NCI-H524 treated with DMSO at 0.1 percent for 48 hours (cell line): Measurements from ENCODE around the gene OR11A1.

Experiments
- DNase-seq: peaks from one replicate; lab custom pipeline; 2025; lab: John Stamatoyannopoulos, UW

Gene OR11A1

DNA sequence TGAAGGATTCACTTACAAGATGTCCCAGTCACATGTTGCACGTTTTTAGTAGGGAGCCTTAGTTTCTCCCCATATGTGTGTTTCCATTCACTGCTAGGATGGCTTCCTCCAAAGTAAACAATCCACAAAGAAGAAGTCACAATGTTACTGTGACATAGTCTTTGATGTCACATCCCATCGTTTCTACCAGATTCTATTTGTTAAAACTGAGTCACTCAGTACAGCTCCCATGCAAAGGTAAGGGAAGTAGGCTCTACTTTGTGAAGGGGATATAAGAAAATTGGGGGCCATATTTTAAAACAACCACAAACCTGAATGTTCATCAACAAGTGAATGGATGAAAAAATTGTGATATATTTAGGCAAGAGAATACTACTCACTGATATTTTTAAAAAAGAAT lies at the start of gene OR11A1, which contains the start of gene OR2H1:
Gene OR11A1, minus strand, starts transcription at position 101 of the 400 bp plus-strand sequence. CDS start 29,430 bp downstream, outside the sequence.
Gene OR2H1, plus strand, starts transcription at position 185 of the 400 bp plus-strand sequence. CDS start 4,615 bp downstream, outside the sequence.
- DNase-seq = no peak

DNA sequence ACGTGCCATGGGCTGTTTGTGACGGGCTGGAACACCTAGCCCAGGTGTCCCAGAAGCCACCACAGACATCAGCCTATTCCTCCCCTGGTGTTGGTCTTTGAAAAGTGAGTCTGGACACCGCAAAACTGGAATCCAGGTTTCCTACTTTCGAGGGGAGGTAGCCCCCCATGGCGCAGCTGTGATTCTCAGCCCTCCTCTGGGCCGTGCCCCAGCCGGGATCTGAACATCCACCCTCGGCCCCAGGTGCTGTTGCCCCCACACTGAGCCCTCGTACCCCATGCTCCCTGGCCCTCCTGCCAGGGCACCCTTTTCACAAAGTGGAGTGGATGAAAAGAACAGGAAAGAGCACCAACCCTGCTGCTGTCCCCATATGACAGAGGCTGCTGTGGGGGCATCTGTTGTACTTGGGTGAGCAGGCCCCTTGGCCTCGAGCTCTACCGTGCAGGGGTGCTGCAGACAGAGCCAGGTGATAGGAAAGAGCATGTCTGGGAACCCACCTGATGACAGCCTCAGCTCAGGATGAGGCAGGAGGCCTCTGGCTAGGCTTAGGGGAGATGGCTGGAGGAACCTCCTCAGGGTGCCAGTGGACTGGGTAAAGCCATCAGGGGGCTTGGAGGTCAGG lies 49.7 kb upstream of the OR11A1 start:
- DNase-seq = no peak

DNA sequence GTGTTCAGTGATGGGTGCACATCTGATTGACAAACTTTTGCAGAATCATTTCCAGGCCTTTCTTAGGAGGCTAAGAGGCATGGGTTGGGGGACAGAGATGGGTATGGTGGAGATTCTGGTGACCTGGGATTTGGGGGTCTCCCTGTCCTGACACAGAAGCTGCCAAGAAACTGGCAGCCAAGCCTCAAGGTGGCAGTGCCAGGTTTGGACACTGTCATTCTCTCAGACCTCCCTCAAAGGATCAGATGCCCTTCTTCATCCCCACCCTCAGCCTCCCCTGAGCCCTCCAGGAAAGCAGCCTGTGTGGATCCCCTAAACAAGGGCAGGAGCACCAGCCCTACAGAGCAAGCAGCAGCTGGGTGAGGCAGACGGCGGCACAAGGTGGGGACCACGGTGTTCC lies 48.9 kb upstream of the OR11A1 start:
- DNase-seq = no peak

DNA sequence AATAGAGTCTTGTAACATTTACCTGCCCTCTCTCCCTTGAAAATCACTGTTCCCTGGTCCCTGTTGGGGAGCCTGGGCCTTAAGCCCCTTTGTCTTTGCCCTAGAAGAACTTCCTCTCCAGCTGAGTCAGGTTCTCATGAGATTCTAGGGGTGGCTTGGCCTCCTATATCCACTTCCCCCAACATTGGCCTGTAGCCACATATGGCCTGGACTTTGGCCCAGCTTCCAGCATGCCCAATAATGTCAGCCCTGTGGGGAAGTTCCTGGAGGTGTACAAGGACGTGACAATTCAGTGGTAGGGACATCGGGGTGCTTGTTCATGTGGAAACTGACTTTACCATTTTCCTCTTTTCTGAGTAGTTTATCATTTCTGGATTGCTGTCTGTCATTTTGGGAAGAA lies 48.1 kb upstream of the OR11A1 start:
- no peak for DNase-seq

- DNase-seq = no peak
These were observed 45.7 kb upstream of the OR11A1 start for GRCh38 chr6:29502597-29502996.

DNA sequence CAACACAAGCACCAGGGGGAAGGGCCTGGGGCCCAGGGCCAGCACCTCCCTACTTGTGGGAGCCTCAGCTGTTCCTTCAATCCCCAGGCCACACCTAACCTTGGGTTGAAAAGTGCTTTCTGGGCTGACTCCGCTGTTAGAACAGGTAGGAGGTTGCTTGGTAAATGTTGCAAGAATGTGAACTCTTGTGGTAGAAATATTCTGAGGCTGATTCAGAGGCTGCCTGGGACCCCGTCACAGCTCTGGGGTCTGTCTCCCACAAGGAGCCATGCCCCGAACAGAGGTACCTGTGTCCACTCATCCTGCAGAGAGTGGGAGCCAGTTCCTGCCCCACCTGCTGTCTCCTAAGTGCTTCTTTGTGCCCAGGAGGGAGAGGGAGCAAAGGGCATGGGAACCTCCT lies 45.3 kb upstream of the OR11A1 start:
- no peak for DNase-seq

DNA sequence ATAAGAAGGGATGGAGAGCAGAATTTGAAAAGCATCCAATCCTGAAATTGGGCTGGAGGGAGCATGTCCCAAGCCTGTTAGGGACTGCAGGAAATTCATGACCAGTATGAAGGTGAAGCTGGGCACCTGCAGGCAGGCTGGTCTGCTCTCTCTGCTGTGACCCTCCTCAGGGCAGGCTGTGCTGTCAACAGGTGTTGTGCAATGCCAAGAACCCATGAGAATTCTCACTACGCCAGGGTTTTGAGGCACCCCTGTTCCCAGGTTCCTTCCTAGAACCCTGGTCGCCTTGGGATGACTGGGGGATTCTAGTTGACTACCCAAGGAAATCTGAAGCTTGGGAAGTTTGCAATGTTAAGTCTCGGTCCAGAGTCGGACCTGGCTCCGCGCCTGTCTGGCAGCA lies 44.2 kb upstream of the OR11A1 start:
- no peak for DNase-seq

- DNase-seq = no peak
These were observed 43.7 kb upstream of the OR11A1 start for GRCh38 chr6:29500594-29500993.

- DNase-seq = no peak
These were observed 42.8 kb upstream of the OR11A1 start for GRCh38 chr6:29499704-29500103.

DNA sequence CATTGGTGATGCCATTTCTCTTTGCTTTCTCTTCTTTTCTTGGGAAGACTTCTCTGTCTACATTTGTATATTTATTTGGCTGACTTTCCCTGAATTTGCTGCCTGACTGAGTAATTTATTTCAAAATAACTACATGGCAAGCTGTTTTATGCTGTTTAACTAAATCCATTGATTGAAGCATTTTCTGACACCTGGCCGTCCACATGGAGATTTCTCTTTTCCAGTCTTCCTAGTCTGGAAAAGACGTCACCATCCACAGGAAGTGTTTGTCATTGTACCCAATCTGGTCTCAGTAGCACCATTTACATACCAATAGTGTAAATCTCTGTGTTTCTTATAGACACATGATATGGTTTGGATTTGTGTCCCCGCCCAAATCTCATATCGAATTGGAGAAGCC lies 40.1 kb upstream of the OR11A1 start:
- DNase-seq = no peak

GRCh38 chr6:29495571-29495970 lies 38.7 kb upstream of the OR11A1 start:
- no peak for DNase-seq

DNA sequence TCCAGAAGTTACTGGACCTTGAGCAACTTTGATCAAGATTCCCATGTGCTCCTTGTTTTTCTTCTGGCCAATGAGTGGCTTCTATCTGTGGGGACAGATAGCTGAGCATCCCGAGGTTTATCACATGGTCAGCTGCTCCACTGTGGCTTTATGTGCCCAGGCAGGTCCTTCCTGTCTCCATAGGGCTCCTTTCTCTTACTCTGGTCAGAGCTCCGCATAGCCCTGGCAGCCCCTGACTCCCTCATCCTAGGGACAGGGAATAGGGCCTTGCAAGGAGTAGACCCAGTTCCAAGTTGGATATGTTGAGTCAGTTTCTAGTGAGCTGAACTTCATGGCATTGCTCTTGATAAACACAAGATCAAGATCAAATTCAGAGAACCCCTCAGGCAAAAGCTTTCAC lies 37.3 kb upstream of the OR11A1 start:
- no peak for DNase-seq

DNA sequence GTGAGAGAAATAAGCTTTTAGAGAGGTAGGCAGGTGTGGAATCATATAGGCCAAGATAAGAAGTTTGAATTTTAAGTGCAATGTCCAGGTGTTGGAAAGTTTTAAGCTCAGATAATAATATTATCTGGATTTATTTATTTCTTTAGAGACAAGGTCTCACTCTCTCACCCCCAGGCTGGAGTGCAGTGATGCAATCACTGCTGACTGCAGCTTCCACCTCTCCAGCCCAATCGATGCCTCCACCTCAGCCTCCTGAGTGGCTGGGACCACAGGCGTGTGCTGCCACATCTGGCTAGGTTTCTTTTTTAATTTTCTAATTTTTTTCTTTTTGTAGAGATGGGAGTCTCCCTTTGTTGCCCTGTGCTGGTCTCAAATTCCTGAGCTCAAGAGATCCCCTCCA lies 36.4 kb upstream of the OR11A1 start:
- DNase-seq = no peak

- no peak for DNase-seq
These were observed 34.7 kb upstream of the OR11A1 start for GRCh38 chr6:29491574-29491973.

DNA sequence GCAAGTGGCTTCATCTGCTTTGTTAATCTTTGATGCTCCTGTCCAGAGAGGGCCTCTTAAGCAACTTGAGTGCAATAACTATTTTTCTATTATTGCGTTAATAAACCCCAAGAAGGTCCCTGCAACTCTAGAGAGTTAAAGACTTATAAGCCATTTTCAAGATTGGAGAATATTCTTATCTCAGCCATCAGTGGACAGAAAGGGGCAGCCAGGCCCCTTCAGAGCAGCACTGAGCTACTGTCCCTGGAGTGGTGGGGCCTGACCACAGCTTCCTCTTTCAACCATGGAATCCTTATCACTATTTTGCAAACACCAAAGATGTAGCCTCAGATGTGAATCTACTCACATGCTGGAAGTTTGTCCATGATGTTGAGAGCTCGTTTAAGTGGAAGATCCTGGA lies 33.7 kb upstream of the OR11A1 start:
- no peak for DNase-seq

GRCh38 chr6:29490055-29490454 lies 33.2 kb upstream of the OR11A1 start:
- no peak for DNase-seq

DNA sequence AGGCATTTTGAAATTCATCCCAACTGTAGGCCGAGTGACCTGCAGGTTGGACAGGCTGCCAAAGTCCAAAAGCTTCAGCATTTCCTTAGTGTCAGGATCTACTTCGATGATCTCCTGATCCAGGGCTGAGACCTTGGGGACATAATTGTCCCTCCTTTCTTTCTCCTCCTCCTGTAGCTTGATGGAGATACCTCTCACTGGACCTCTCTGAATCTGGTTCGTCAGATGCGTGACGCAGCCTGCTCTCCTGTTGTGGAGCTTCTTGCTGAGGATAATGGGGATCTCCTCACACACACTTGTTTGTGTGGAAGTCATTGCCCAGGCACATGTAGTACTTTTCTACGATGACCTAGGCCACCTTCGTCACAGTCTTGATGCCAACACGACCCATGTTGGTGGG lies 32.4 kb upstream of the OR11A1 start:
- DNase-seq = no peak

GRCh38 chr6:29488874-29489273 lies 32.0 kb upstream of the OR11A1 start:
- DNase-seq = no peak

DNA sequence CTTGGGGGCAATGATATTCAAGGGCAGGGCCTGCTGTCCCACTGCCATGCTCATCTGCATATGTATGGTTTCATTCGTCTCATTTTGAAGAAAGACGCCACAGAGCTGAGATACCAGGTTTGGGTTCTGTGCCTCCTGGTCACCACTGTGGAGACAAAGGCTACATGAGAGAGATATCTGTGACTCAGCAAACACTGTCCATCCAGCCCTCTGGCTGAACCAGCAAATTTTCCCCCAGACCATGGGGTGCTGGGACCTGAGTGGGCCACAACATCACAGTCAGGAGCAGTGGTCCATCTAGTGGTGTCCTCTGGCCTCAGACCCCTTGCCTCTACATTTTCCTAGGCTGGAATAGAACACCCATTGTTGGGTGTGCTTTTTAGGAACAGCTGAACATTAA lies 30.8 kb upstream of the OR11A1 start, which contains the start of gene MAS1L:
Gene MAS1L, minus strand, starts transcription at position 297 of the 400 bp plus-strand sequence. Its CDS starts 54 bp downstream, at position 243.
- no peak for DNase-seq

DNA sequence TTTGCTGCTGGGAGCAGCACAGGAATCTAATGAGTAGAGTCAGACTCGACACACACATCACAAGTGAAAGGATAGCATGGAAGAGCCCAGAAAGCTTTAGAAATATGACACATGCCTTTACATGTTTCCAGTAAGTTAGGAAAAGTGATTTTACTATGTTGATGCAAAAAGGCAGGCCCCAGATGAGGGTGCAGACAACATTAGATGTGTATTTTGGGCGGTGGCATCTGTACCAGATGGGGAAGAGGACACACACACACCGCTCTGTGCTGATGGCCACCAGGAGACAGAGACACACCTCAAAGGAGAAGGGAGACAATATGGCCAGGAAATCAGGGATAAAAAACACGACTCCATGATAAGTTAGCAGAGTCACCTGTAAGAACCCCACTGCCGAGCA lies 30.3 kb upstream of the OR11A1 start:
- DNase-seq = no peak

GRCh38 chr6:29486577-29486976 lies 29.7 kb upstream of the OR11A1 start:
- DNase-seq = no peak

GRCh38 chr6:29483735-29484134 lies 26.9 kb upstream of the OR11A1 start:
- no peak for DNase-seq

- DNase-seq = no peak
These were observed 26.3 kb upstream of the OR11A1 start for GRCh38 chr6:29483186-29483585.

GRCh38 chr6:29479560-29479959 lies 22.7 kb upstream of the OR11A1 start:
- no peak for DNase-seq
